Right ventricle myocardium inferior (tissue), 1 donor: ENCODE results near the gene COL13A1. TPM values are rescaled to one million over a fixed set of nuclear protein-coding genes. Genes with fewer than 3 reads are reported as not detected.

Experiments used
- ATAC-seq: fragments of 200-7000 bp; cut with Tn5 transposase; one replicate; pipeline ENCODE4 v1.9.1; 2020; ENCODE audit warnings: mild to moderate bottlenecking, moderate library complexity
- DNase-seq: peaks from one replicate; pipeline ENCODE4 v3.0.0; 2021; ENCODE audit errors: missing footprints
- intact Hi-C: fragments of 100-400 bp; cut with DNase I; formaldehyde crosslinking; loops from one replicate; pipeline ENCODE4 v1.11.0; 2022
- total RNA-seq: library from RNA; stranded (reverse); fragmentation: NEBNext Ultra II Directional; extraction: Animal tissue kit (Norgen Biotek cat#: 25700); gene quantifications from one replicate; pipeline ENCODE4 v1.2.1, GENCODE V29; 2021
- donor health status: DM: no; HTN: yes; CAD: no; lungs with severe emphysema.

Gene COL13A1
- total RNA-seq, 1 donor from 2014 or later = 1.0 TPM

- no peak for DNase-seq
- ATAC-seq = no peak
- intact Hi-C loops = no loop called here
Measured at GRCh38 chr10:69838418-69838817, 36.7 kb downstream of the COL13A1 start.

- no peak for DNase-seq
- intact Hi-C loops = no loop called here
- no peak for ATAC-seq
Measured at GRCh38 chr10:69838853-69839252, 37.1 kb downstream of the COL13A1 start.

GRCh38 chr10:69839696-69840345 is 38.1 kb downstream of the COL13A1 start:
- intact Hi-C loops = no loop called here
- ATAC-seq (no peak), DNase-seq (no peak)

DNA sequence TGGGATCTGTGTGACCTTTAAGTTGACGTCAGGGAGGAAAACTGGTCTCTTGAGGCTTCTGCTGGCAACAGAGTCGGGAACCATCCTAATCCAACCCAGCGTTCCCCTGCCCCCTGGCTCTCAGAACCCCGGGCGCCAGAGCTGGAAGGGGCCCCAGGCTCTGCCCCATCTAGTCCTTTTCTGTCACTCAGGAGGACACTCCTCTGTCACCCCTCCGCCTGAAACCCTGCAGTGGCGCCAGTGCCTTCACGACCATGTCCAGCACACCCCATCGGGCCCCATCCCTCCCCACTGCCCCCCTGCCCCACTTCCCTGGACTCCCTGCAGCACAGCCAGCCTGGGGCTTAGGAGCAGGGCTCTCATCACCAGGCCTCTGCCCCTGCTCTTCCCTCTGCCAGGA is 39.1 kb downstream of the COL13A1 start:
- intact Hi-C loops = no loop called here
- no peak for DNase-seq
- ATAC-seq = no peak

GRCh38 chr10:69842020-69842419 is 40.3 kb downstream of the COL13A1 start:
- ATAC-seq = no peak
- no peak for DNase-seq
- intact Hi-C loops = no loop called here

GRCh38 chr10:69842882-69843281 is 41.2 kb downstream of the COL13A1 start:
- DNase-seq (no peak), ATAC-seq (no peak)
- intact Hi-C loops = no loop called here

GRCh38 chr10:69843923-69844322 is 42.2 kb downstream of the COL13A1 start:
- DNase-seq (no peak), ATAC-seq (no peak)
- intact Hi-C loops = no loop called here

GRCh38 chr10:69844698-69845097 is 43.0 kb downstream of the COL13A1 start:
- DNase-seq (no peak), ATAC-seq (no peak)
- intact Hi-C loops = no loop called here

DNA sequence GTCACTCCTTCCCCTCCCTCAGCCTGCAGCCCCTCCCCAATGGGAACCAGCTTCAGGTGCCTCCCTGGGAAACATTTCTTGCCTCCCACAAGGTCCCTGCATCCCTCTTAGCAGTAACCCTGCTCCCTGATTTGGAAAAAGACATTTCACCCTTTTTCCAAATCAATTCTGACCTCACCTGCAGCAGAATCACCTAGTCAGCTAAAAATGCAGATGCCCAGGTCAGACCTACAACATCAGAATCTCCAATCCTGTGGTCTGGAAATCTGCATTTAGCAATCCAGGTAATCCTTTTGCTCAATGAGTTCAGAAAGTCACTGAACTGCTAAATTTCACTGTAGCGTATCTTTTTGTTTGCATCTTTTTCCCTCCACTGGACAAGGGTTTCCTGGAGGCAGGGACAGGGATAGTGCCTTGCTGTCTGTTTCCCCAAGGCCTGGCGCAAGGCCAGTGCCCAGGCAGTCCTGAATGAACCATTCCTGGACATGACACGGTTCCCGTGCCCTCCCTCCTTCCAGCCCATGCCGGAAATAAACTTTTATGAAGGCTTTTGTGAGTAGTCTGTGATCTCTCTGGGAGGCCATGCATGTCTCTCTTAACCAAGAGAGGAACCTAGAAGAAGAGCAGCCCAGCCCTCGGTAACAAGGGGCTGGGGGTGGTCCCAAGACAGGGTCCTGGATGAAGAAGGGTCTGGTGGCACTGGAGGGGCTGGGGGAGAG is 44.0 kb downstream of the COL13A1 start:
- DNase-seq (peak; percentile 84), ATAC-seq (peak; percentile 85)
- intact Hi-C loops = no loop called here

GRCh38 chr10:69846293-69846921 is 44.7 kb downstream of the COL13A1 start:
- ATAC-seq (no peak), DNase-seq (no peak)
- intact Hi-C loops = no loop called here

DNA sequence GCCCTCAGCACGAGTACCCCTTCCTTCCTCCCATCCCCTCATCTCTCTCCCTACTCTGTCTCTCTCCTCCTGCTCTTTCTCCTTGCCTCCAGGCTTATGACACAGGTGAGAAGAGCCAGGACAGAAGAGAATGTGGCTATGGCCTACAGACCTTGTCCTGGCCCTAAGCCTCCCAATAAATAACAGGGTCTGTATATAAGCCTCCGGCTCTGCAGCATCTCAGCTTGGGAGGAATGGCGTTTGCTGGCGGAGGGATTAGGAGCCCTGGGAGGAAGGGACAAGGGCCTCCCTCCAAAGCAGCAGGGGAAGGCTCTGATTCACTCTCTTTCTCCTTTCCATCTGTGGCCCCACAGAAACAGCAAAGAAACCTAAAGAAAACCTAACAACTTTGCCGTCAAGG is 45.8 kb downstream of the COL13A1 start:
- ATAC-seq = no peak
- intact Hi-C loops = no loop called here
- DNase-seq = no peak

GRCh38 chr10:69847883-69848282 is 46.2 kb downstream of the COL13A1 start:
- intact Hi-C loops = no loop called here
- DNase-seq = no peak
- no peak for ATAC-seq

DNA sequence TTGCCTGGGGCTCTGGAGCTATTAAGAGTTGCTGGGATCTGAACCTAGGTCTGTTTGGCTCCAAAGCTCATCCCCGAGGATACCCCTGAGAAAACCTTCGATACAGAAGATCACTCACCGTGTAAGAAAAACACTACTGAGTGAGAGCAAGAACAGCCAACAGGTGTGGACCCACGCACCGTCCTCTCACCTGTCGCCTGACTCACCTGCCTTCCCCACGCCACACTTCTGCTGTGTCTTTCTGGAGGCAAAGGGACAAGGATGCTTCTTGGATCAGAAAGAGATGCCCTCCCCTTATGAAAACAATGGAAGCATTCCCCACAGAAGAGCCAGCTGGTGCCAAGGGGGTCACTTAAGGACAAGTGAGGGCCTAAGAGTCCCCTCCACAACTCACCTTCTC is 46.7 kb downstream of the COL13A1 start:
- DNase-seq = no peak

GRCh38 chr10:69849825-69850224 is 48.1 kb downstream of the COL13A1 start:
- intact Hi-C loops = no loop called here
- no peak for ATAC-seq
- no peak for DNase-seq

More for the DNA sequence above, 46.7 kb downstream of the COL13A1 start:
- intact Hi-C loops = no loop called here
- no peak for ATAC-seq

DNA sequence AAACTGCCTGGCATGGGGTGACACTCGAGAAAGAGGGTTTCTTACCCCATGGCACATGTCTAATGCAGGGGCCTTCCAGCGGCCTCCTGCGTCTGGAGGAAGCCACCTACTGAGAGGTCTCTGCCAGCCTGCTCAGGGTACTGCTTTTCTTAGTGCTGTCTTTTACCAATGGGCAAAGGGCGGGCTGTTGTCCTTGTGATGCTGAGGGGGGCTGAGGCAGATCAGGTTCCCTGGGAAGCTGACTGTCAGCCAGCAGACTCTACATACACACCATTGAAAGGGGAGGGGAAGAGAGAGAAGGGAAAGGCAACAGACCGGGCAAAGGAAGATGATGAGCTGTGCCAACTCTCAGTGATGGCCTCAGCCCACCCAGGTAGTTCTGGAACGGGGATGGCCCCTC is 48.7 kb downstream of the COL13A1 start:
- intact Hi-C loops = no loop called here
- DNase-seq = no peak
- ATAC-seq = no peak

DNA sequence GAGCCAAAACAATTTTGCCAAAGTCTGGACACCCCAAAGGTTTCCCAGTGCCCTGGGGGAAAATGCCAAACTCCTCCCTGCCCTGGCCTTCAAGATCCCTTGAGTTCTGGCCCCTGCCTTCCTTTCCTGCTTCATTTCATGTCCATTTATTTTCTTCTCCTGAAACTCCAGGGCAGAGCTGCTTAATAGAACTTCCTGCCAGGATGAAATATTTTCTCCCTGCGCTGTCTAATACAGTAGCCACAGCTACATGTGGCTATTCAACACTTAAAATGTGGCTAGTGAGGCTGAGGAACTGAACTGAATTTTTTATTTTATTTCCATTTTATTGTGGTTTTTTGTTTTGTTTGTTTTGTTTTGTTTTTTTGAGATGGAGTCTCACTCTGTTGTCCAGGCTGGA is 49.6 kb downstream of the COL13A1 start:
- ATAC-seq = no peak
- DNase-seq = no peak
- intact Hi-C loops = no loop called here

DNA sequence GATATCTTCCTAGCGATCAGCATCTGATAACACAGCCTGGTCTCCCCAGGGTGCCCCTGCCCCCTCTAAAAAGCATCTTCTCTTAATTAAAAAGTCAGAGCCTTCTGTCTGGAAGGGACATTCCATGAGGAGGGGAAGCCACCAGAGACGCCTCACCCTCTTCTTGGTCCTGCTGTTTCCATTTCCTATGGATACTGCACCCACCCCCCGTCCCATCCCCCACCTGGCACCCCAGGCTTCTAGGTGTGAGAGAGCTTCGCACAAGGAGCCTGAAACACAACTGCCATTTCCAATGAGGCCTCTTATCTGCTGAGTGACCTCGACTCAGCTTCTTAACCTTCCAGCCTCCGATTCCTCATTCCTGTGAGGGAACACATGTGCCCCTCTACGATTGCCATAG is 51.4 kb downstream of the COL13A1 start:
- intact Hi-C loops = no loop called here
- no peak for DNase-seq

GRCh38 chr10:69854511-69855345 is 53.0 kb downstream of the COL13A1 start:
- ATAC-seq (no peak), DNase-seq (no peak)
- intact Hi-C loops = no loop called here

More for the DNA sequence above, 51.4 kb downstream of the COL13A1 start:
- no peak for ATAC-seq

- DNase-seq (no peak), ATAC-seq (no peak)
- intact Hi-C loops = no loop called here
Measured at GRCh38 chr10:69855346-69856111, 53.8 kb downstream of the COL13A1 start.
